GM23338 (cell line): ENCODE measurements around the gene RNF43.
"Not testable (repeated sequence)": the region's sequence is repeated elsewhere in the genome, so short reads cannot be mapped to it uniquely, and the experiment has no call there.

ENCODE experiments used
- EZH2phosphoT487 ChIP-seq: fragments of 200-600 bp; sonication (generic); IDR thresholded peaks from one replicate; pipeline ENCODE4 v1.8.1; 2018; ENCODE audit warnings: antibody characterized with exemption; ENCODE audit not compliant: unreplicated experiment
- TF ChIP-seq, protein P1 (sequence below), 2 experiments: fragments of 200-600 bp in 1 of 2; sonication (generic) in 1 of 2; conservative IDR thresholded peaks; 2 replicates each; pipeline versions ENCODE4 v1.5.1 to v1.6.1; 2016 to 2017; ENCODE audit warnings: antibody characterized with exemption in 2 of 2, low read depth in 2 of 2, mild to moderate bottlenecking in 2 of 2, moderate library complexity in 1 of 2

- TF ChIP-seq, protein P1, sequence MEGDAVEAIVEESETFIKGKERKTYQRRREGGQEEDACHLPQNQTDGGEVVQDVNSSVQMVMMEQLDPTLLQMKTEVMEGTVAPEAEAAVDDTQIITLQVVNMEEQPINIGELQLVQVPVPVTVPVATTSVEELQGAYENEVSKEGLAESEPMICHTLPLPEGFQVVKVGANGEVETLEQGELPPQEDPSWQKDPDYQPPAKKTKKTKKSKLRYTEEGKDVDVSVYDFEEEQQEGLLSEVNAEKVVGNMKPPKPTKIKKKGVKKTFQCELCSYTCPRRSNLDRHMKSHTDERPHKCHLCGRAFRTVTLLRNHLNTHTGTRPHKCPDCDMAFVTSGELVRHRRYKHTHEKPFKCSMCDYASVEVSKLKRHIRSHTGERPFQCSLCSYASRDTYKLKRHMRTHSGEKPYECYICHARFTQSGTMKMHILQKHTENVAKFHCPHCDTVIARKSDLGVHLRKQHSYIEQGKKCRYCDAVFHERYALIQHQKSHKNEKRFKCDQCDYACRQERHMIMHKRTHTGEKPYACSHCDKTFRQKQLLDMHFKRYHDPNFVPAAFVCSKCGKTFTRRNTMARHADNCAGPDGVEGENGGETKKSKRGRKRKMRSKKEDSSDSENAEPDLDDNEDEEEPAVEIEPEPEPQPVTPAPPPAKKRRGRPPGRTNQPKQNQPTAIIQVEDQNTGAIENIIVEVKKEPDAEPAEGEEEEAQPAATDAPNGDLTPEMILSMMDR (conservative IDR thresholded peaks at IDR 0.05; ENCODE audit: low read depth in 2 of 2), result not testable (repeated sequence)
- not testable (repeated sequence) for TF ChIP-seq EZH2phosphoT487
Observed at GRCh38 chr17:58397421-58397820, 19.9 kb downstream of the RNF43 start.
